Stimulated activated effector memory CD8-positive, alpha-beta T cell treated with anti-CD3 and anti-CD28 coated beads, Interleukin-12 subunit alpha, Interleukin-12 subunit beta, amount 100 ng/mL, for 72 hours (primary cell): Measurements from ENCODE around the gene GBX1.

Source experiments
- ATAC-seq: fragments of 150-1000 bp; cut with Tn5 transposase; 2 replicates; pipeline ENCODE4 v1.10.0; 2021
- DNase-seq, 2 donors: peaks; one replicate each; pipeline ENCODE4 v3.0.0; 2021 to 2022; ENCODE audit warnings: low spot score in 2 of 2
- H3K27ac Mint-ChIP-seq: one replicate; pipeline ENCODE4 v1.8.0; 2022; ENCODE audit warnings: mild to moderate bottlenecking, mixed read lengths
- H3K36me3 Mint-ChIP-seq: one replicate; pipeline ENCODE4 v1.8.0; 2022; ENCODE audit warnings: mild to moderate bottlenecking, mixed read lengths
- H3K4me1 Mint-ChIP-seq: one replicate; pipeline ENCODE4 v1.8.0; 2022; ENCODE audit warnings: mixed read lengths
- H3K4me3 Mint-ChIP-seq: one replicate; pipeline ENCODE4 v1.8.0; 2022; ENCODE audit warnings: mild to moderate bottlenecking, mixed read lengths
- H3K9me3 Mint-ChIP-seq: one replicate; pipeline ENCODE4 v1.8.0; 2022; ENCODE audit warnings: mixed read lengths

Gene GBX1

GRCh38 chr7:151201344-151201743, 33.9 kb upstream of the GBX1 start:
- H3K27ac Mint-ChIP-seq: no peak overlapping the region
- DNase-seq (no peak), ATAC-seq (no peak)
- no peaks in the 10 kb centered on the region for H3K36me3 Mint-ChIP-seq
- H3K4me1 Mint-ChIP-seq: peaks cover 18% of the 10 kb centered on the region
- no peaks in the 10 kb centered on the region for H3K9me3 Mint-ChIP-seq
- no peak overlapping the region for H3K4me3 Mint-ChIP-seq

- ATAC-seq: no peak
- no peak overlapping the region for H3K27ac Mint-ChIP-seq
Measured at GRCh38 chr7:151198945-151199848, 31.7 kb upstream of the GBX1 start.

DNA sequence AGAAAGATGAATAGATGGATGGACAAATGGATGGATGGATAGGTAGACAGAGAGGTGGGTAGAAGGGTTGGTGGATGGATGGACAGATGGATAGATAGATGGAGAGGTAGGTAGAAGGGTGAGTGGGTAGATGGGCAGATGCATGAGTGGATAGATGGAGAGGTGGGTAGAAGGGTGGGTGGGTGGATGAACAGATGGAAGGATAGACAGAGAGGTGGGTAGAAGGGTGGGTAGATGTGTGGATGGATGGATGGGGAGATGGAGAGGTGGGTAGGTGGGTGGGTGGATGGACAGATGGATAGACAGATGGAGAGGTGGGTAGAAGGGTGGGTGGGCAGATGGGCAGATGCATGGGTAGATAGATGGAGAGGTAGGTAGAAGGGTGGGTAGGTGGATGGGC, 30.4 kb upstream of the GBX1 start:
- H3K36me3 Mint-ChIP-seq: no peaks in the 10 kb centered on the region
- ATAC-seq: no peak
- H3K4me1 Mint-ChIP-seq: peaks cover 11% of the 10 kb centered on the region
- DNase-seq: no peak
- H3K27ac Mint-ChIP-seq: no peak overlapping the region
- H3K4me3 Mint-ChIP-seq: no peak overlapping the region
- H3K9me3 Mint-ChIP-seq: no peaks in the 10 kb centered on the region

More at GRCh38 chr7:151198945-151199848, 31.7 kb upstream of the GBX1 start:
- H3K4me1 Mint-ChIP-seq: peaks cover 9% of the 10 kb centered on the region
- DNase-seq: no peak
- H3K36me3 Mint-ChIP-seq: no peaks in the 10 kb centered on the region
- no peaks in the 10 kb centered on the region for H3K9me3 Mint-ChIP-seq
- no peak overlapping the region for H3K4me3 Mint-ChIP-seq

- no peak overlapping the region for H3K4me3 Mint-ChIP-seq
- no peaks in the 10 kb centered on the region for H3K9me3 Mint-ChIP-seq
- ATAC-seq (no peak), DNase-seq (no peak)
- peaks cover 14% of the 10 kb centered on the region for H3K4me1 Mint-ChIP-seq
- no peak overlapping the region for H3K27ac Mint-ChIP-seq
- H3K36me3 Mint-ChIP-seq: no peaks in the 10 kb centered on the region
Measured at GRCh38 chr7:151195616-151196450, 28.3 kb upstream of the GBX1 start.

GRCh38 chr7:151194188-151194587, 26.7 kb upstream of the GBX1 start:
- Mint-ChIP-seq H3K4me3 (no peak overlapping the region), H3K36me3 (no peaks in the 10 kb centered on the region), H3K27ac (peak overlapping the region; percentile 51), H3K4me1 (peaks cover 17% of the 10 kb centered on the region), H3K9me3 (no peaks in the 10 kb centered on the region)
- DNase-seq (no peak), ATAC-seq (no peak)

DNA sequence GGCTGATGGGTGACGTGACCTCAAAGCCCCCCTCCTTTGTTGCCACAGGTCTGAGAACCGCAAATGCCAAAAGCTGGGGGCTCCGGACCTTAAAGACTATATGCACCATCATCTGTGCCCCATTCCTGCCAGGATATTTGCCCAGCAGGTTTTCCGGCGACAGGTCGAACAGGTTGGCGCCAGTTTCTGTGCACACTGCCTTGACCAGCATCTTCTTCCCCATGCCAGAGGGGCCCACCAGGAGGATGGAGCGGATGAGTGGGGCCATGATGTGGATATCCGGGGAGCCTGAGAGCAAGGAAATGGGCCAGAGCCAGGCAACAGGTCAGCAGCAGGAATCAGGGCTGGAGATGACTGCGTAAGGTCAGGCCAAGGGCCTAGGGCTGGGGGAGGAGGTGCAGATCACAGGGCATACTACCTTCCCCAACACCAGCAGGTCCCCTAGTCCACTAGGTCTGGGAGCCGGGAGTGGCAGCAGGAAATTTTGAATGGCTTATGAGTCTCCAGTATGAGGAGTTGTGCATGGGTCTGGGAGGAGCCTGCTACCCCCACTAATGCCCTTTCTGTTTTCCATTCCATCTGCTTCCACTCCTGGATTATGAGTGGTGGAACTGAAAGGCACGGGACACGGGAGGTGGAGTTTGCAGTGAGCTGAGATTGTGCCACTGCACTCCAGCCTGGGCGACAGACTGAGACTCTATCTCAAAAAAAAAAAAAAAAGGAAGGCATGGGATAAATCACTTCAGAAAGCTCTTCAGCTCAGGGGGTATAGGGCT, 25.9 kb upstream of the GBX1 start:
- Mint-ChIP-seq H3K9me3 (no peaks in the 10 kb centered on the region), H3K4me1 (peaks cover 18% of the 10 kb centered on the region), H3K36me3 (no peaks in the 10 kb centered on the region), H3K27ac (no peak overlapping the region), H3K4me3 (no peak overlapping the region)
- DNase-seq (no peak), ATAC-seq (no peak)

DNA sequence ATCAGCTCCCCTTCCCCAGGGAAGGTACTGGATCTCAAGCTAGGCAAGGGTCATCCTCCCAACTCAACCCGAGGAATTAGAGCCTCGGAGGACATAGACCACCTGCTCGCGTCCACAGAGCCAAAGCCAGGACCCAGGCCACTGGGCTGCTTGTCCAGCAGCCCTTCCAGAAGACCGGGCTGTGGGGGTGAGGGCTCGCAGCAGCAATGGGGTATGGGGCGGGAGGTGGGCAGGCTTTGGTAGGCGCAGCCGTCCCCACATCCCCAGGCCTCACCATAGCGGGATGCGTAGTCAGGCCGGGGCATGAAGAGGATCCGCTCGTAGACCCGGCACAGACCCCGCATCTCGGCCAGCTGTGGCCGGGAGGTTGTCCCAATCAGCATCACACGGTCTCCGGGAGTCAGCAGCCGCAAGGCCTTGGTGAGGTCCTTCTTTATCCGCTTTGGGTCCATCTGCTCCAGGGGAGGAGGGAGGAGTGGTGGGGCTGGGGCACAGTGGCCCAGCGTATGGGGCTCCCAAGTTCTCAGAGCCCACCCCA, 24.6 kb upstream of the GBX1 start:
- no peak for ATAC-seq
- H3K4me1 Mint-ChIP-seq: peaks cover 23% of the 10 kb centered on the region
- H3K9me3 Mint-ChIP-seq: no peaks in the 10 kb centered on the region
- no peaks in the 10 kb centered on the region for H3K36me3 Mint-ChIP-seq
- H3K27ac Mint-ChIP-seq: no peak overlapping the region
- no peak overlapping the region for H3K4me3 Mint-ChIP-seq
- no peak for DNase-seq

DNA sequence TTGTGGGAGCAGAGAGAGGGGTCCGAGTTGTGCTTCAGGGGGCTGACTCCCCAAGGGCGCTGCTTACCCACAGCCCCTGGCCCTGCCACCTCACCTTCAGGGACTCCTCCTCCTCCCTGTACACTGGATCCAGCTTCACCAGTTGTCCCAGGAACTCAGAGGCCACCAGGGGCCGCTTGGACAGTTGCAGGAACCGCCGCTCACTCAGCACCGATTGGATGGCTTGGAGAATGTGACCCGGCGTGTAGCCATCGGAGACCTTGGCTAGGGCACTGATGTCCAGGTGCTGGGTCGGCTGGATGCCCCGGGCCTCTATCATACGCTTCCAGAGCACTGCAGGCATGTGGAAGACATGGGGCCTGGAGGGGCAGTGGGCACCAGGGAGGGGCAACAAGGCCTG, 24.1 kb upstream of the GBX1 start:
- H3K4me1 Mint-ChIP-seq: peaks cover 23% of the 10 kb centered on the region
- no peak overlapping the region for H3K4me3 Mint-ChIP-seq
- no peak overlapping the region for H3K27ac Mint-ChIP-seq
- ATAC-seq (no peak), DNase-seq (no peak)
- H3K9me3 Mint-ChIP-seq: no peaks in the 10 kb centered on the region
- no peaks in the 10 kb centered on the region for H3K36me3 Mint-ChIP-seq

GRCh38 chr7:151189038-151189437, 21.5 kb upstream of the GBX1 start:
- ATAC-seq (no peak), DNase-seq (no peak)
- Mint-ChIP-seq H3K27ac (no peak overlapping the region), H3K4me3 (no peak overlapping the region), H3K4me1 (peaks cover 12% of the 10 kb centered on the region), H3K36me3 (no peaks in the 10 kb centered on the region), H3K9me3 (no peaks in the 10 kb centered on the region)

GRCh38 chr7:151188252-151188542, 20.7 kb upstream of the GBX1 start:
- ATAC-seq (no peak), DNase-seq (no peak)
- peak overlapping the region; percentile 36 for H3K27ac Mint-ChIP-seq
- H3K36me3 Mint-ChIP-seq: no peaks in the 10 kb centered on the region
- no peaks in the 10 kb centered on the region for H3K9me3 Mint-ChIP-seq
- peaks cover 11% of the 10 kb centered on the region for H3K4me1 Mint-ChIP-seq
- H3K4me3 Mint-ChIP-seq: no peak overlapping the region

DNA sequence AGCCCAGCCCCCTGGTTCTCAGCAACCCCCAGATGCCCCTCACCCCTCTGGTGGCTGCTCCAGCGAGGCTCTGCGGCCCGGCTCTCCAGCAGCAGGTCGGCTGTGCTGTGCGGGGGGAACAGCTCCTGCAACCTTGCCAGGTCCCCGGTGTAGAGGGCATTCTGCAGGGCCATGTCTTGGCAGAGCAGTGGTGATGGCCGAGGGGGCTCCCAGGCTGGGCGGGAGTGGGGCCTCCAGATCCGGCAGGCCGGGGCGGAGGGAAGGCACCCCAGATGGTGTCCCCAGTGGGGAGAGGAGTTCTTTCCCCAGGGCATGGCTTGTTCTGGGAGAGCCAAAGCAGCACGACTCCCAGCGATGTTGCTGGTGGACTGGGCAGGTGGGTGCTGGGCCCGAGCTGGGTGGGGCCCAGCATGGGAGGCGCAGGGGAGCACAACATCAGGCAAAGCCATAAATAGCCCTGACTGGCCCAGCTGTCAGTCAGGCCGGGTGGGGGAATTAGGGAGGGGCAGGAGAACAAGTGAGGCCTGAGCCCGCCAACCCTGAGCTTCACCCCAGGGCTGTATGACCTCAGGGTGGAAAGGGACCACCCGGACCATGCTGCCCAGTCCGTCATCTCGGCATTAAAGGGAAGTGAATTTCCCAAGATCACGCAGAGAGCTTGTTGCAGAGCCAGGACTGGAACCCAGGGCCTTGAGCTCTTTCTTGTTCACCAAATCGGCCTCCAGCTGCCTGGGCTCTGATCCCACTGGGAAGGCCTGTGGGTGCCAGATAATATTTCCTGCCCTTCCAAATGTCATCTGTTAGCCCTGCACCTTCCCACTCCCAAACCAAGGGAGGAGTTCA, 20.1 kb upstream of the GBX1 start:
- no peak for ATAC-seq
- peaks cover 11% of the 10 kb centered on the region for H3K4me1 Mint-ChIP-seq

DNA sequence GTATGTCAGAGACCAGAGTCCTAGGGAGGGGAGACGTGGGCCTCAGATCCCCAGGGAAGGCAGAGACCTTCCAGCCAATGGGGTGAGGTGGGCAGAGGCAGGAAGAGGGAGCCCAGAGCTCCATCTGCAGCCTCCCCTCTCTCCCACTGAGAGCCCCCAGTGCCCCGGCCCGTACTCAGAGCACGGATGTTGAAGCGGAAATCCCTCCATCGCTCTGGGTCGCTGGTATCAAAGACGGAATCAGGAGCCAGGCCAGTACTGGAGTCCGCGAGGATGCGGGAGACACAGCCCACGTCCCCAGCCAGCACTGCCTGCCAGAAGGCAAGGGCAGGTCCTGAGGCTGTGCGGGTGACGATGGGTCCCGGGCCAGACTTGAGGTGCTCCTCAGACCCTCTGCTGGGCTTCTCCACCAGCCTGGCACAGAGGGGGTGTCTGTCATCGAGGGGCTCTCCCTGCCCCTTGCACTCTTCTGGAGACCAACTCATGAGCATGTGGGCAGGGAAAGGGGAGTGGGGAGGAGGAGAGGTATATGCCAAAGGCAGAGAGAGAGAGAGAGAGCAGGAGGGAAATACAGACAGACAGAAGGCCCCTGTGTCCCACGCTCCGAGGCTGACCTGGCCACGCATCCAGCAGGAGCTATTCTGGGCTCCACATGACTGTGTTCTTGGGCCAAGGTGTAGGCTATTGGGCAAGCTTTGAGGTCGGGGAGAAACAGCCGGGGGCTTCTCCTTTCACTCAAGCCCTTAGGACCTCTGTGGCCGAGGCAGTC, 19.3 kb upstream of the GBX1 start, which contains the start of gene ASB10:
Gene ASB10, minus strand, starts transcription at position 611 of the 769 bp plus-strand sequence. Its CDS starts 120 bp downstream, at position 491.
- no peaks in the 10 kb centered on the region for H3K36me3 Mint-ChIP-seq
- peak within 1 kb of the TSS; percentile 36 for H3K27ac Mint-ChIP-seq
- no peak within 1 kb of the TSS for H3K4me3 Mint-ChIP-seq
- peaks cover 11% of the 10 kb centered on the region for H3K4me1 Mint-ChIP-seq
- no peak for ATAC-seq
- no peaks in the 10 kb centered on the region for H3K9me3 Mint-ChIP-seq
- no peak for DNase-seq

More for the DNA sequence above, 20.1 kb upstream of the GBX1 start:
- no peak for DNase-seq
- Mint-ChIP-seq H3K27ac (peak overlapping the region; percentile 36), H3K36me3 (no peaks in the 10 kb centered on the region), H3K4me3 (no peak overlapping the region), H3K9me3 (no peaks in the 10 kb centered on the region)

- no peak overlapping the region for H3K4me3 Mint-ChIP-seq
- DNase-seq (no peak), ATAC-seq (no peak)
- H3K4me1 Mint-ChIP-seq: peaks cover 10% of the 10 kb centered on the region
- H3K9me3 Mint-ChIP-seq: no peaks in the 10 kb centered on the region
- no peak overlapping the region for H3K27ac Mint-ChIP-seq
- no peaks in the 10 kb centered on the region for H3K36me3 Mint-ChIP-seq
Measured at GRCh38 chr7:151185762-151186639, 18.5 kb upstream of the GBX1 start.
